H9 (cell line): ENCODE data around the gene ERC2. TPM values are rescaled to one million over a fixed set of nuclear protein-coding genes. Genes with fewer than 3 reads are reported as not detected.
A peak's percentile ranks its signal among the peaks of the same experiment; 100 is the strongest.

Experiments
- DNase-seq: peaks from one replicate; pipeline ENCODE4 v3.0.0-alpha.2; 2017
- H2AFZ ChIP-seq: one replicate; pipeline ENCODE4 v1.6.1; 2013; ENCODE audit warnings: mild to moderate bottlenecking, low read length, control low read depth, moderate library complexity
- H2AK5ac ChIP-seq: 2 replicates; pipeline ENCODE4 v1.6.1; 2013; ENCODE audit warnings: low read length, control low read depth, mixed read lengths; ENCODE audit not compliant: insufficient read length
- H2BK120ac ChIP-seq: one replicate; pipeline ENCODE4 v1.6.1; 2013; ENCODE audit warnings: low read depth, mild to moderate bottlenecking, low read length, control low read depth, inconsistent platforms; ENCODE audit not compliant: poor library complexity, severe bottlenecking
- H2BK12ac ChIP-seq: 2 replicates; pipeline ENCODE4 v1.6.1; 2013; ENCODE audit warnings: low read length, control low read depth, mixed read lengths, low read depth; ENCODE audit not compliant: insufficient read length
- H2BK15ac ChIP-seq: 2 replicates; pipeline ENCODE4 v1.6.1; 2013; ENCODE audit warnings: low read depth, low read length, control low read depth
- H2BK20ac ChIP-seq: one replicate; pipeline ENCODE4 v1.6.1; 2013; ENCODE audit warnings: low read depth, mild to moderate bottlenecking, low read length, control low read depth, inconsistent platforms; ENCODE audit not compliant: poor library complexity, severe bottlenecking
- H2BK5ac ChIP-seq: 2 replicates; pipeline ENCODE4 v1.6.1; 2013; ENCODE audit warnings: low read length, control low read depth, mixed read lengths; ENCODE audit not compliant: insufficient read length
- H3K14ac ChIP-seq: 2 replicates; pipeline ENCODE4 v1.6.1; 2013; ENCODE audit warnings: low read length, control low read depth; ENCODE audit not compliant: insufficient read depth
- H3K18ac ChIP-seq: 2 replicates; pipeline ENCODE4 v1.6.1; 2013; ENCODE audit warnings: low read depth, mild to moderate bottlenecking, mixed read lengths, low read length, control low read depth; ENCODE audit not compliant: insufficient read length
- H3K23ac ChIP-seq: 2 replicates; pipeline ENCODE4 v1.6.1; 2013; ENCODE audit warnings: low read length, control low read depth, mixed read lengths, low read depth; ENCODE audit not compliant: insufficient read length
- H3K23me2 ChIP-seq: 2 replicates; pipeline ENCODE4 v1.6.1; 2013; ENCODE audit warnings: low read depth, mild to moderate bottlenecking, mixed read lengths, low read length, control low read depth; ENCODE audit not compliant: insufficient read length, poor library complexity, severe bottlenecking
- H3K27ac ChIP-seq: 2 replicates; pipeline ENCODE4 v1.5.1; 2013; ENCODE audit warnings: low read length, control low read depth, mixed read lengths, low read depth; ENCODE audit not compliant: insufficient read length
- H3K27me3 ChIP-seq: 2 replicates; pipeline ENCODE4 v1.6.1; 2013; ENCODE audit warnings: low read length, control low read depth, inconsistent platforms; ENCODE audit not compliant: insufficient read depth
- H3K4ac ChIP-seq: 2 replicates; pipeline ENCODE4 v1.6.1; 2013; ENCODE audit warnings: low read depth, mild to moderate bottlenecking, control low read depth, inconsistent platforms, low read length, moderate library complexity
- H3K4me1 ChIP-seq: 2 replicates; pipeline ENCODE4 v1.6.1; 2013; ENCODE audit warnings: low read length, control low read depth, inconsistent platforms; ENCODE audit not compliant: insufficient read depth
- H3K4me2 ChIP-seq: 2 replicates; pipeline ENCODE4 v1.6.1; 2013; ENCODE audit warnings: low read length, control low read depth, mixed read lengths; ENCODE audit not compliant: insufficient read length, insufficient read depth
- H3K56ac ChIP-seq: 2 replicates; pipeline ENCODE4 v1.6.1; 2013; ENCODE audit warnings: low read depth, mild to moderate bottlenecking, mixed read lengths, low read length, control low read depth; ENCODE audit not compliant: insufficient read length
- H3K79me1 ChIP-seq: 2 replicates; pipeline ENCODE4 v1.6.1; 2013; ENCODE audit warnings: low read depth, mild to moderate bottlenecking, moderate library complexity, low read length, control low read depth, inconsistent platforms; ENCODE audit not compliant: insufficient read depth, poor library complexity, severe bottlenecking
- H3K79me2 ChIP-seq: 2 replicates; pipeline ENCODE4 v1.6.1; 2013; ENCODE audit warnings: low read length, control low read depth, inconsistent platforms; ENCODE audit not compliant: insufficient read depth
- H3K9ac ChIP-seq: 2 replicates; pipeline ENCODE4 v1.6.1; 2013; ENCODE audit warnings: low read length, control low read depth, mixed read lengths; ENCODE audit not compliant: insufficient read length; ENCODE audit errors: extremely low read depth
- H3K9me3 ChIP-seq: one replicate; pipeline ENCODE4 v1.6.1; 2013; ENCODE audit warnings: low read depth, low read length, inconsistent platforms; ENCODE audit not compliant: control insufficient read depth
- H3T11ph ChIP-seq: one replicate; pipeline ENCODE4 v1.6.1; 2013; ENCODE audit warnings: mild to moderate bottlenecking, low read length, control low read depth, inconsistent platforms
- H4K20me1 ChIP-seq: one replicate; pipeline ENCODE4 v1.6.1; 2013; ENCODE audit not compliant: control insufficient read depth, insufficient read length, insufficient read depth
- H4K5ac ChIP-seq: 2 replicates; pipeline ENCODE4 v1.6.1; 2013; ENCODE audit warnings: low read depth, mild to moderate bottlenecking, mixed read lengths, low read length, control low read depth; ENCODE audit not compliant: insufficient read length
- H4K8ac ChIP-seq: replicated peaks from 2 replicates; pipeline ENCODE4 v1.6.1; 2013; ENCODE audit warnings: low read length, control low read depth, mixed read lengths, low read depth; ENCODE audit not compliant: insufficient read length
- H4K91ac ChIP-seq: 2 replicates; pipeline ENCODE4 v1.6.1; 2013; ENCODE audit warnings: low read depth, mild to moderate bottlenecking, moderate library complexity, mixed read lengths, low read length, control low read depth; ENCODE audit not compliant: insufficient read length
- H3K27ac Mint-ChIP-seq, 3 experiments: 2 replicates in 2 of 3; 3 replicates in 1 of 3; pipeline ENCODE4 v1.8.0; 2020 to 2021; ENCODE audit warnings: mixed read lengths in 3 of 3, mild to moderate bottlenecking in 1 of 3, moderate library complexity in 1 of 3
- H3K27me3 Mint-ChIP-seq: 2 replicates; pipeline ENCODE4 v1.8.0; 2021; ENCODE audit warnings: low read depth, mild to moderate bottlenecking, moderate library complexity, mixed read lengths
- H3K36me3 Mint-ChIP-seq, 3 experiments: 2 replicates in 2 of 3; 3 replicates in 1 of 3; pipeline ENCODE4 v1.8.0; 2020 to 2021; ENCODE audit warnings: low read depth in 3 of 3, mixed read lengths in 3 of 3; ENCODE audit not compliant: insufficient read depth in 1 of 3
- H3K4me1 Mint-ChIP-seq, 2 experiments: 2 replicates each; pipeline ENCODE4 v1.8.0; 2020; ENCODE audit warnings: mixed read lengths in 2 of 2
- H3K4me3 Mint-ChIP-seq, 2 experiments: 2 replicates in 1 of 2; 3 replicates in 1 of 2; pipeline ENCODE4 v1.8.0; 2020 to 2021; ENCODE audit warnings: mild to moderate bottlenecking in 2 of 2, mixed read lengths in 2 of 2, moderate library complexity in 1 of 2
- H3K9me3 Mint-ChIP-seq, 2 experiments: 2 replicates in 1 of 2; 3 replicates in 1 of 2; pipeline ENCODE4 v1.8.0; 2020; ENCODE audit warnings: mild to moderate bottlenecking in 2 of 2, mixed read lengths in 2 of 2, moderate library complexity in 1 of 2
- WGBS: extraction: QIAGEN DNeasy Blood & Tissue Kit; methylation state at CpG from one replicate; pipeline ENCODE4 v1.1.7; 2013; ENCODE audit warnings: missing lambda C conversion rate, low lambda C conversion rate, mixed read lengths; ENCODE audit not compliant: insufficient read length; ENCODE audit errors: extremely low coverage; 5-methylcytosine and 5-hydroxymethylcytosine counted together
- total RNA-seq: library from RNA; stranded (reverse); gene quantifications from 2 replicates; pipeline ENCODE4 v1.2.1, GENCODE V29; 2021
- TF ChIP-seq, protein P1 (sequence below): fragments of 200-600 bp; sonication (generic); conservative IDR thresholded peaks from 3 replicates; pipeline ENCODE4 v1.8.0; 2021; ENCODE audit warnings: antibody characterized with exemption, mild to moderate bottlenecking

Gene ERC2
- total RNA-seq, 1 experiment from 2014 or later, result 15.4 TPM

DNA sequence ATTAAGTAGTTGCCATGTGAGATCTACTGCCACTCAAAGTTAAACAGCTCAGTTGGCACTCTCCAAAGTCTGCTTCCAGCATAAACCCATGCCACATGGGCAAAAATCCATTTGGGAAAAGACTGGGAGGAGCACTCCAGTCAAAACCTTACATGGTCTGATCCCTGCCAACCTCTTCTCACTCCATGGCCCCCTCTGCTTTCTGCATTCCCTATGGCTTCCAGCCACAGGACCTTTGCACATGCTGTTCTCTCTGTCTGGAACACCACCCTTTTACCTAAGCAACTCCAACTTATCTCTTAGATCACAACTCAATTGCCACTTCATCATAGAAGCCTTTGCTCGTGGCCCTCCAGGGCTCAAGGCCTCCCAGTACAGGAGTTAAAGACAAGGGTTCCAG, 910.7 kb downstream of the ERC2 start:
- H3K4me1 Mint-ChIP-seq, result peaks cover 36% of the 10 kb centered on the region in 2 experiments
- H4K91ac ChIP-seq, result no peak overlapping the region
- H3K9me3 Mint-ChIP-seq, result no peaks in the 10 kb centered on the region; a peak in 1 of 5 replicates
- H2BK120ac ChIP-seq, result no peak overlapping the region
- H3K4ac ChIP-seq, result no peak overlapping the region
- peak overlapping the region in 1 of 3 experiments; percentile 39; a peak in 1 of 7 replicates for H3K27ac Mint-ChIP-seq
- H3K79me2 ChIP-seq, result no peaks in the 10 kb centered on the region
- no peak overlapping the region for H3K4me2 ChIP-seq
- H3K23me2 ChIP-seq, result no peaks in the 10 kb centered on the region
- peaks cover 13% of the 10 kb centered on the region; the same call in 1 of the 2 replicates for H3K4me1 ChIP-seq
- H3T11ph ChIP-seq, result no peak overlapping the region
- no peaks in the 10 kb centered on the region for H3K9me3 ChIP-seq
- DNase-seq, result no peak
- H2AK5ac ChIP-seq, result no peak overlapping the region
- H2BK20ac ChIP-seq, result no peak overlapping the region
- H3K36me3 Mint-ChIP-seq, result no peaks in the 10 kb centered on the region; a peak in 1 of 7 replicates
- no peak overlapping the region for H3K27ac ChIP-seq
- no peak overlapping the region for H2AFZ ChIP-seq
- no peak overlapping the region for H3K56ac ChIP-seq
- H4K20me1 ChIP-seq, result no peaks in the 10 kb centered on the region
- no peak overlapping the region for H3K18ac ChIP-seq
- H3K27me3 Mint-ChIP-seq, result peaks cover 2% of the 10 kb centered on the region
- H3K9ac ChIP-seq, result no peak overlapping the region
- H4K8ac ChIP-seq, result no peak overlapping the region
- no peak overlapping the region for H3K14ac ChIP-seq
- no peak overlapping the region for H2BK12ac ChIP-seq
- TF ChIP-seq, protein P1, sequence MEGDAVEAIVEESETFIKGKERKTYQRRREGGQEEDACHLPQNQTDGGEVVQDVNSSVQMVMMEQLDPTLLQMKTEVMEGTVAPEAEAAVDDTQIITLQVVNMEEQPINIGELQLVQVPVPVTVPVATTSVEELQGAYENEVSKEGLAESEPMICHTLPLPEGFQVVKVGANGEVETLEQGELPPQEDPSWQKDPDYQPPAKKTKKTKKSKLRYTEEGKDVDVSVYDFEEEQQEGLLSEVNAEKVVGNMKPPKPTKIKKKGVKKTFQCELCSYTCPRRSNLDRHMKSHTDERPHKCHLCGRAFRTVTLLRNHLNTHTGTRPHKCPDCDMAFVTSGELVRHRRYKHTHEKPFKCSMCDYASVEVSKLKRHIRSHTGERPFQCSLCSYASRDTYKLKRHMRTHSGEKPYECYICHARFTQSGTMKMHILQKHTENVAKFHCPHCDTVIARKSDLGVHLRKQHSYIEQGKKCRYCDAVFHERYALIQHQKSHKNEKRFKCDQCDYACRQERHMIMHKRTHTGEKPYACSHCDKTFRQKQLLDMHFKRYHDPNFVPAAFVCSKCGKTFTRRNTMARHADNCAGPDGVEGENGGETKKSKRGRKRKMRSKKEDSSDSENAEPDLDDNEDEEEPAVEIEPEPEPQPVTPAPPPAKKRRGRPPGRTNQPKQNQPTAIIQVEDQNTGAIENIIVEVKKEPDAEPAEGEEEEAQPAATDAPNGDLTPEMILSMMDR, result no peak
- H2BK15ac ChIP-seq, result no peak overlapping the region
- whole genome bisulfite sequencing, result no CpG with 5 or more reads among the region's 1 CpG
- no peak overlapping the region for H4K5ac ChIP-seq
- no peaks in the 10 kb centered on the region for H3K27me3 ChIP-seq
- H3K79me1 ChIP-seq, result no peaks in the 10 kb centered on the region
- no peak overlapping the region for H3K4me3 Mint-ChIP-seq
- H3K23ac ChIP-seq, result no peak overlapping the region
- no peak overlapping the region for H2BK5ac ChIP-seq
